Skeletal muscle tissue (tissue), 4 donors: ENCODE data around the gene FAM162A. TPM values are rescaled to one million over a fixed set of nuclear protein-coding genes. Genes with fewer than 3 reads are reported as not detected.
"Not testable (repeated sequence)": the region's sequence is repeated elsewhere in the genome, so short reads cannot be mapped to it uniquely, and the experiment has no call there.

Experiments
- H3K27ac ChIP-seq: one replicate; pipeline ENCODE4 v1.7.0; 2013; ENCODE audit warnings: mild to moderate bottlenecking, low read depth, low read length, inconsistent platforms
- H3K27me3 ChIP-seq, 3 donors: one replicate each; pipeline ENCODE4 v1.7.0; 2013; ENCODE audit warnings: low read length in 3 of 3; ENCODE audit not compliant: control insufficient read depth in 3 of 3, insufficient read depth in 3 of 3
- H3K36me3 ChIP-seq, 3 donors: one replicate each; pipeline ENCODE4 v1.7.0; 2013; ENCODE audit warnings: low read length in 3 of 3; ENCODE audit not compliant: control insufficient read depth in 3 of 3, insufficient read depth in 3 of 3
- H3K4me1 ChIP-seq, 3 donors: one replicate each; pipeline ENCODE4 v1.7.0; 2013; ENCODE audit warnings: low read length in 3 of 3, mild to moderate bottlenecking in 3 of 3; ENCODE audit not compliant: control insufficient read depth in 3 of 3, insufficient read depth in 3 of 3
- H3K4me3 ChIP-seq, 3 donors: one replicate each; pipeline ENCODE4 v1.7.0; 2013; ENCODE audit warnings: low read length in 3 of 3
- H3K9ac ChIP-seq, 3 donors: one replicate each; pipeline ENCODE4 v1.7.0; 2013; ENCODE audit warnings: low read length in 3 of 3, mild to moderate bottlenecking in 3 of 3, moderate library complexity in 2 of 3, low read depth in 1 of 3
- H3K9me3 ChIP-seq, 3 donors: one replicate each; pipeline ENCODE4 v1.7.0; 2013; ENCODE audit warnings: low read length in 3 of 3; ENCODE audit not compliant: control insufficient read depth in 3 of 3
- total RNA-seq: library from RNA; depleted of rRNA; stranded (reverse); fragments of >200 nt; gene quantifications from one replicate; pipeline ENCODE4 v1.2.3, GENCODE V29; 2014
- donor health status: Osteomylitis.

Gene FAM162A
- total RNA-seq, 1 donor from 2014 or later: 13.0 TPM

- Histone ChIP-seq H3K4me3 (no peak overlapping the region), H3K9me3 (no peaks in the 10 kb centered on the region), H3K36me3 (peaks cover 27 to 40% (median 35%) of the 10 kb centered on the region in 3 donors), H3K27me3 (no peaks in the 10 kb centered on the region), H3K4me1 (no peaks in the 10 kb centered on the region), H3K27ac (no peak overlapping the region), H3K9ac (no peak overlapping the region)
Observed at GRCh38 chr3:122443090-122443489, 59.1 kb downstream of the FAM162A start.

GRCh38 chr3:122443762-122444490, 59.9 kb downstream of the FAM162A start:
- not testable (repeated sequence) for H3K27ac ChIP-seq, H3K9me3 ChIP-seq, H3K4me3 ChIP-seq, H3K9ac ChIP-seq, H3K27me3 ChIP-seq, H3K4me1 ChIP-seq
- peaks cover 26 to 39% (median 32%) of the 10 kb centered on the region in 3 donors for H3K36me3 ChIP-seq

GRCh38 chr3:122444491-122444887, 60.5 kb downstream of the FAM162A start:
- not testable (repeated sequence) for H3K9me3 ChIP-seq, H3K27me3 ChIP-seq, H3K4me3 ChIP-seq, H3K4me1 ChIP-seq, H3K27ac ChIP-seq, H3K9ac ChIP-seq
- peaks cover 28 to 39% (median 33%) of the 10 kb centered on the region in 3 donors for H3K36me3 ChIP-seq

GRCh38 chr3:122448218-122448617, 64.2 kb downstream of the FAM162A start:
- not testable (repeated sequence) for H3K4me3 ChIP-seq, H3K9ac ChIP-seq, H3K27ac ChIP-seq, H3K4me1 ChIP-seq, H3K27me3 ChIP-seq, H3K9me3 ChIP-seq
- peaks cover 19 to 35% (median 28%) of the 10 kb centered on the region in 3 donors for H3K36me3 ChIP-seq

GRCh38 chr3:122451371-122451770, 67.4 kb downstream of the FAM162A start:
- H3K36me3 ChIP-seq: peaks cover 25 to 31% (median 28%) of the 10 kb centered on the region in 3 donors

GRCh38 chr3:122456074-122456473, 72.1 kb downstream of the FAM162A start:
- H3K27me3 ChIP-seq: no peaks in the 10 kb centered on the region
- no peak overlapping the region for H3K9ac ChIP-seq
- H3K4me1 ChIP-seq: no peaks in the 10 kb centered on the region
- peaks cover 28 to 37% (median 35%) of the 10 kb centered on the region in 3 donors for H3K36me3 ChIP-seq
- no peaks in the 10 kb centered on the region for H3K9me3 ChIP-seq
- no peak overlapping the region for H3K4me3 ChIP-seq
- no peak overlapping the region for H3K27ac ChIP-seq

More at GRCh38 chr3:122451371-122451770, 67.4 kb downstream of the FAM162A start:
- Histone ChIP-seq H3K9ac (no peak overlapping the region), H3K9me3 (no peaks in the 10 kb centered on the region), H3K27ac (no peak overlapping the region), H3K27me3 (no peaks in the 10 kb centered on the region), H3K4me1 (no peaks in the 10 kb centered on the region), H3K4me3 (no peak overlapping the region)

GRCh38 chr3:122457706-122458105, 73.7 kb downstream of the FAM162A start:
- Histone ChIP-seq H3K27ac (no peak overlapping the region), H3K27me3 (no peaks in the 10 kb centered on the region), H3K36me3 (peaks cover 25 to 36% (median 31%) of the 10 kb centered on the region in 3 donors), H3K4me1 (no peaks in the 10 kb centered on the region), H3K4me3 (no peak overlapping the region), H3K9ac (no peak overlapping the region), H3K9me3 (no peaks in the 10 kb centered on the region)

GRCh38 chr3:122458992-122459391, 75.0 kb downstream of the FAM162A start:
- Histone ChIP-seq H3K9ac (no peak overlapping the region), H3K4me1 (no peaks in the 10 kb centered on the region), H3K4me3 (no peak overlapping the region), H3K9me3 (no peaks in the 10 kb centered on the region), H3K36me3 (peaks cover 14 to 37% (median 26%) of the 10 kb centered on the region in 3 donors), H3K27me3 (no peaks in the 10 kb centered on the region), H3K27ac (no peak overlapping the region)

- H3K9me3 ChIP-seq: no peaks in the 10 kb centered on the region
- H3K4me1 ChIP-seq: no peaks in the 10 kb centered on the region
- H3K36me3 ChIP-seq: peaks cover 9 to 44% (median 30%) of the 10 kb centered on the region in 3 donors
- H3K27ac ChIP-seq: no peak overlapping the region
- H3K9ac ChIP-seq: no peak overlapping the region
- H3K27me3 ChIP-seq: no peaks in the 10 kb centered on the region
- no peak overlapping the region for H3K4me3 ChIP-seq
Observed at GRCh38 chr3:122461806-122462205, 77.8 kb downstream of the FAM162A start.
